OCI-LY7 (cell line): ENCODE results near the gene PANK2. TPM values are rescaled to one million over a fixed set of nuclear protein-coding genes. Genes with fewer than 3 reads are reported as not detected.

Source experiments
- BruUV-seq: library from RNA; stranded (reverse); fragments of 400-500 nt; replicated peaks from 2 replicates; lab custom pipeline; 2021; lab: Mats Ljungman, UMichigan
- CTCF ChIA-PET: fragments of 300-600 bp; sonication (Branson Sonifier 250); formaldehyde crosslinking; loops from one replicate; lab custom pipeline; 2022; ENCODE audit warnings: antibody characterized with exemption; ENCODE audit not compliant: unreplicated experiment; lab: Charles Lee
- POLR2A ChIA-PET: fragments of 300-600 bp; sonication (Branson Sonifier 250); formaldehyde crosslinking; loops from one replicate; lab custom pipeline; 2022; ENCODE audit warnings: antibody characterized with exemption; lab: Charles Lee
- DNase-seq: peaks from one replicate; pipeline ENCODE4 v3.0.0-alpha.2; 2015; ENCODE audit warnings: low spot score
- H2AFZ ChIP-seq: fragments of 200-600 bp; sonication (generic), shearing (Covaris generic); 2 replicates; pipeline ENCODE4 v1.6.1; 2014; ENCODE audit warnings: mild to moderate bottlenecking, antibody characterized with exemption, low read length, moderate library complexity
- H3K27ac ChIP-seq: fragments of 200-600 bp; sonication (generic); 2 replicates; pipeline ENCODE4 v1.5.1; 2014; ENCODE audit warnings: mixed run types, low read depth, mild to moderate bottlenecking, moderate library complexity, low read length, inconsistent platforms; ENCODE audit not compliant: poor library complexity, severe bottlenecking
- H3K36me3 ChIP-seq: fragments of 200-600 bp; sonication (generic); 2 replicates; pipeline ENCODE4 v1.6.1; 2014; ENCODE audit warnings: mild to moderate bottlenecking, antibody characterized with exemption, low read length, moderate library complexity, mixed read lengths; ENCODE audit not compliant: insufficient read depth
- H3K4me1 ChIP-seq: fragments of 200-600 bp; sonication (generic); 2 replicates; pipeline ENCODE4 v1.5.1; 2014; ENCODE audit warnings: mild to moderate bottlenecking, low read length; ENCODE audit not compliant: insufficient read depth, poor library complexity, severe bottlenecking
- H3K4me2 ChIP-seq: fragments of 200-600 bp; sonication (generic); 2 replicates; pipeline ENCODE4 v1.6.1; 2014; ENCODE audit warnings: mild to moderate bottlenecking, low read length
- H3K4me3 ChIP-seq: fragments of 200-600 bp; sonication (generic); 2 replicates; pipeline ENCODE4 v1.5.1; 2014; ENCODE audit warnings: mild to moderate bottlenecking, low read depth, low read length; ENCODE audit not compliant: poor library complexity, severe bottlenecking
- H3K79me2 ChIP-seq: fragments of 200-600 bp; sonication (generic); 2 replicates; pipeline ENCODE4 v1.6.1; 2016; ENCODE audit warnings: low read depth, mild to moderate bottlenecking, low read length, moderate library complexity, mixed read lengths; ENCODE audit not compliant: insufficient read depth
- H3K9me2 ChIP-seq: fragments of 200-600 bp; sonication (generic); 2 replicates; pipeline ENCODE4 v1.6.1; 2016; ENCODE audit warnings: mild to moderate bottlenecking, low read length, mixed read lengths; ENCODE audit not compliant: insufficient read depth
- H3K9me3 ChIP-seq: fragments of 200-600 bp; sonication (generic); 2 replicates; pipeline ENCODE4 v1.6.1; 2014; ENCODE audit warnings: mild to moderate bottlenecking, mixed run types, low read length, mixed read lengths
- H4K20me1 ChIP-seq: fragments of 200-600 bp; sonication (generic); 2 replicates; pipeline ENCODE4 v1.6.1; 2014; ENCODE audit warnings: mild to moderate bottlenecking, antibody characterized with exemption, low read length, moderate library complexity, mixed read lengths; ENCODE audit not compliant: insufficient read depth
- EZH2phosphoT487 ChIP-seq: fragments of 200-600 bp; sonication (generic); IDR thresholded peaks from 2 replicates; pipeline ENCODE4 v1.6.1; 2018; ENCODE audit warnings: low read depth, borderline replicate concordance, mild to moderate bottlenecking, mixed run types, antibody characterized with exemption, low read length, moderate library complexity, mixed read lengths
- intact Hi-C: fragments of 100-400 bp; cut with micrococcal nuclease; formaldehyde crosslinking; loops from one replicate; pipeline ENCODE4 v1.10.0; 2022; ENCODE audit not compliant: unreplicated experiment
- total RNA-seq, 2 experiments: library from RNA; depleted of rRNA in 1 of 2; stranded (reverse); fragments of >200 nt in 1 of 2; shearing (Covaris generic) in 1 of 2; gene quantifications; 2 replicates each; pipeline ENCODE4 v1.2.3, GENCODE V29; 2014 to 2022
- TF ChIP-seq, protein P1 (sequence below): fragments of 200-600 bp; sonication (generic); conservative IDR thresholded peaks from 2 replicates; pipeline ENCODE4 v1.5.1; 2014; ENCODE audit warnings: mild to moderate bottlenecking, antibody characterized with exemption, low read length, moderate library complexity, mixed read lengths

Gene PANK2
- total RNA-seq, 2 experiments from 2014 or later: 40.9 to 66.6 TPM

DNA sequence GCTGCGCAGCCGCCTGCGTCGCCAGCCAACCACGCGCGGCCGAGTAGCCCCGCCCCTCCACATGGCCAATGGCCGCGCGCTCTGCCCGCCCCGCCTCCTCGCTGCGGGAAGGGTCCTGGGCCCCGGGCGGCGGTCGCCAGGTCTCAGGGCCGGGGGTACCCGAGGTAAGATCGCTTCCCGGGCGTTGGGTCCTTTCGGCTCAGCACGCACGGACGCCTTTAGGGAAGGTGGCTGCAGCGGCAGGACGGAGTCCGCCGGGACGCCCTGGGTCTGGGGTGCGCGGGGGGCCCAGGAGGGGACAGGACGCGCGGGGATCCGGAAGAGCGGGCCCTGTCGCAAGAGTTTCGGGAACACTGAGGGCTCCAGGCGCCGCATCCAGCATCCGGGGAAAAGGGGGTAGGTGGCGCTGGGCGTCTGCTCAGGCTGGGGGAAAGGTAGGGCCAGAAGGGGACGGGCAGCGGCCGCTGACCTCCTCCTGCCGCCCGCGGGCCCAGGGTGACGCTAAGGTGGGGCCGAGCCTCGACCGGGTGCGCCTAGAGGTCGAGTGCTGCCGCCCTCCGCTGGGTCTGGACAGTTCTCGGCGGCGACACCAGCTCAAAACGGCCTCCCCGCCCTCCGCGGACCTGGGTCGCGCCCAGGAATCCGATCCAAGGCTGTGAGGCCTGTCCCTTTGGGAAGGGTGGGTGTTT is 42.3 kb upstream of the PANK2 start, which contains the start of gene MAVS:
Gene MAVS (plus strand): TSS at position 95 of the 689 bp plus-strand sequence. CDS start 7,791 bp downstream, outside the sequence.
- TF ChIP-seq, protein P1, sequence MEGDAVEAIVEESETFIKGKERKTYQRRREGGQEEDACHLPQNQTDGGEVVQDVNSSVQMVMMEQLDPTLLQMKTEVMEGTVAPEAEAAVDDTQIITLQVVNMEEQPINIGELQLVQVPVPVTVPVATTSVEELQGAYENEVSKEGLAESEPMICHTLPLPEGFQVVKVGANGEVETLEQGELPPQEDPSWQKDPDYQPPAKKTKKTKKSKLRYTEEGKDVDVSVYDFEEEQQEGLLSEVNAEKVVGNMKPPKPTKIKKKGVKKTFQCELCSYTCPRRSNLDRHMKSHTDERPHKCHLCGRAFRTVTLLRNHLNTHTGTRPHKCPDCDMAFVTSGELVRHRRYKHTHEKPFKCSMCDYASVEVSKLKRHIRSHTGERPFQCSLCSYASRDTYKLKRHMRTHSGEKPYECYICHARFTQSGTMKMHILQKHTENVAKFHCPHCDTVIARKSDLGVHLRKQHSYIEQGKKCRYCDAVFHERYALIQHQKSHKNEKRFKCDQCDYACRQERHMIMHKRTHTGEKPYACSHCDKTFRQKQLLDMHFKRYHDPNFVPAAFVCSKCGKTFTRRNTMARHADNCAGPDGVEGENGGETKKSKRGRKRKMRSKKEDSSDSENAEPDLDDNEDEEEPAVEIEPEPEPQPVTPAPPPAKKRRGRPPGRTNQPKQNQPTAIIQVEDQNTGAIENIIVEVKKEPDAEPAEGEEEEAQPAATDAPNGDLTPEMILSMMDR: peak; percentile 21; the same call in 1 of the 2 replicates
- TF ChIP-seq EZH2phosphoT487: no peak
- H3K36me3 ChIP-seq: no peaks in the 10 kb centered on the region
- H3K4me3 ChIP-seq: peak within 1 kb of the TSS; percentile 96
- peaks cover 20% of the 10 kb centered on the region for H3K4me1 ChIP-seq
- H3K4me2 ChIP-seq: peak within 1 kb of the TSS; percentile 96
- H4K20me1 ChIP-seq: no peaks in the 10 kb centered on the region
- H3K79me2 ChIP-seq: peaks cover 7% of the 10 kb centered on the region; the same call in 1 of the 2 replicates
- peak within 1 kb of the TSS; percentile 19 for H3K27ac ChIP-seq
- peak within 1 kb of the TSS; percentile 95 for H2AFZ ChIP-seq
- peak; percentile 90 for DNase-seq
- POLR2A ChIA-PET: interaction anchor here (0.8 kb wide), 1 partner anchor 10 kb away, joined by 3 read pairs; no protein-coding TSS in a partner anchor
- BruUV-seq: no TSS peak
- CTCF ChIA-PET: no interaction called here
- H3K9me3 ChIP-seq: no peaks in the 10 kb centered on the region
- intact Hi-C loops: loop anchor here (1.0 to 2.0 kb wide), 2 partner anchors 27 to 50 kb away; partner anchors contain the start of genes AP5S1 and CDC25B
- H3K9me2 ChIP-seq: no peaks in the 10 kb centered on the region

DNA sequence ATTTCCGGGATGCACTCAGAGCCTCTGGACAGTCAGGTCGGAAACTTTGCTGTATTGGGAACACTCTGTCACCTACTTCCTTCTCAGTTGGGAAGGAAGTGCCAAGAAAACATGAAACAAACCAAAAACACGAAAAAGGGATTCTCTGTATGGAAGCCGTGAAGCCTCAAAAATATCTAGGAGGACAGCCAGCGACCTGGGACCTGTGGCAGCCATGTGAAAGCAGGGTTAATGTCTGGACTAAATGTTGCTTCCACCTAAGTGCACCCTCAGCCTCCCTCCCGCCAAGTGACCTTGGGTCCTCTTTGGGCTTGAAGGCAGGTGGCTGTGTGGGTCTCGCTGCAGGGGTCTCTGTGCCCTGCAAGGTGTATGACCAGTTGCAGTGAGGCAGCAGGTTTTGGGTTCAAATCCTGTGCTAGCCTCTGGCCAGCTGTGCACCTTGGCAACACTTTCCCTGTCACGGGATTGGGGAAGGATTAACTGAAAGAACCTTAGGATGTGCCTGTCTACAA is 41.7 kb upstream of the PANK2 start:
- POLR2A ChIA-PET: interaction anchor here (0.8 kb wide), 1 partner anchor 9 kb away, joined by 3 read pairs; no protein-coding TSS in a partner anchor
- DNase-seq: peak; percentile 12

More for the DNA sequence above, 41.7 kb upstream of the PANK2 start:
- TSS peak; percentile 82 for BruUV-seq
- TF ChIP-seq, protein P1: peak; percentile 7; the same call in 1 of the 2 replicates
- TF ChIP-seq EZH2phosphoT487: no peak
- Histone ChIP-seq H3K9me3 (no peaks in the 10 kb centered on the region), H3K79me2 (peaks cover 7% of the 10 kb centered on the region; the same call in 1 of the 2 replicates), H3K9me2 (no peaks in the 10 kb centered on the region), H3K4me1 (peaks cover 20% of the 10 kb centered on the region), H3K27ac (no peak overlapping the region), H3K4me2 (peak overlapping the region; percentile 96), H3K36me3 (no peaks in the 10 kb centered on the region), H2AFZ (peak overlapping the region; percentile 95; the same call in 1 of the 2 replicates), H3K4me3 (peak overlapping the region; percentile 96), H4K20me1 (no peaks in the 10 kb centered on the region)
- intact Hi-C loops: loop anchor here (2.0 kb wide), 1 partner anchor 51 kb away; the partner anchor contains the start of gene CDC25B
- CTCF ChIA-PET: no interaction called here
